Midbrain (tissue), 1 donor: ENCODE measurements around the gene LRSAM1.

Experiments
- DNase-seq: peaks from one replicate; lab custom pipeline; 2025; lab: John Stamatoyannopoulos, UW

The LRSAM1 gene

GRCh38 chr9:127516835-127517607, 65.7 kb downstream of the LRSAM1 start:
- no peak for DNase-seq

GRCh38 chr9:127517620-127518019, 66.3 kb downstream of the LRSAM1 start:
- no peak for DNase-seq

- DNase-seq = no peak
Measured at GRCh38 chr9:127518091-127518856, 67.0 kb downstream of the LRSAM1 start.

GRCh38 chr9:127519301-127520166, 68.2 kb downstream of the LRSAM1 start:
- DNase-seq = no peak

- DNase-seq = no peak
Measured at GRCh38 chr9:127520941-127521918, 69.9 kb downstream of the LRSAM1 start.

- no peak for DNase-seq
Measured at GRCh38 chr9:127521919-127522304, 70.6 kb downstream of the LRSAM1 start.

- no peak for DNase-seq
Measured at GRCh38 chr9:127522727-127523126, 71.4 kb downstream of the LRSAM1 start.

GRCh38 chr9:127523312-127523851, 72.1 kb downstream of the LRSAM1 start:
- DNase-seq = no peak

GRCh38 chr9:127524373-127524772, 73.1 kb downstream of the LRSAM1 start:
- no peak for DNase-seq

- no peak for DNase-seq
Measured at GRCh38 chr9:127525401-127526188, 74.3 kb downstream of the LRSAM1 start.

- DNase-seq = no peak
Measured at GRCh38 chr9:127526655-127527559, 75.6 kb downstream of the LRSAM1 start.

GRCh38 chr9:127527560-127528268, 76.4 kb downstream of the LRSAM1 start:
- no peak for DNase-seq

- no peak for DNase-seq
Measured at GRCh38 chr9:127528422-127529251, 77.3 kb downstream of the LRSAM1 start.

GRCh38 chr9:127529671-127530070, 78.4 kb downstream of the LRSAM1 start:
- DNase-seq = no peak

GRCh38 chr9:127530206-127530941, 79.1 kb downstream of the LRSAM1 start:
- no peak for DNase-seq

GRCh38 chr9:127531676-127532075, 80.4 kb downstream of the LRSAM1 start:
- DNase-seq = no peak
